ENCODE results near the gene CBY1. TPM values are rescaled to one million over a fixed set of nuclear protein-coding genes. Genes with fewer than 3 reads are reported as not detected.

Gene CBY1
- total and polyA plus RNA-seq, 8 donors, result 1.8 to 43.6 (median 27.6) TPM

DNA sequence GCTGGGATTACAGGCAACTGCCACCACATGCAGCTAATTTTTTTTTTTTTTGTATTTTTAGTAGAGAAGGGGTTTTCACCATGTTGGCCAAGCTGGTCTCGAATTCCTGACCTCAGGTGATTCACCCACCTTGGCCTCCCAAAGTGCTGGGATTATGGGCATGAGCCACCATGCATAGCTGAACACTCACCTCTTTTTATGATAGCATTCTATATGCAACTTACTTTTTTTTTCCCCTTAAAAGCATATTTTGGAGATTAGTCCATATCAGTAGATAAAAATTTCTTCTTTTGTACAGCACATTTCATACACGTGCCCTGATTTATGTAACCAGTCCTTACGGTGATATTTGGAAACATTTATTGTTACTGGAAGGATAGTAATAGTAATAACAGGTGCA is 63.9 kb downstream of the CBY1 start:
- 68 to 80% (median 70%) methylated on average over 3 of the region's 3 CpGs for WGBS, 5 donors
- no peak for DNase-seq
- Histone ChIP-seq H3K27ac (no peak overlapping the region), H3K9me3 (no peaks in the 10 kb centered on the region), H3K36me3 (peaks cover 51 to 97% (median 91%) of the 10 kb centered on the region in 4 donors), H3K4me3 (no peak overlapping the region), H3K27me3 (no peaks in the 10 kb centered on the region), H3K4me1 (peaks cover 7 to 23% (median 13%) of the 10 kb centered on the region in 4 donors)
- TF ChIP-seq POLR2A (IDR thresholded peaks at IDR 0.05), result no peak
- TF ChIP-seq, protein P1, sequence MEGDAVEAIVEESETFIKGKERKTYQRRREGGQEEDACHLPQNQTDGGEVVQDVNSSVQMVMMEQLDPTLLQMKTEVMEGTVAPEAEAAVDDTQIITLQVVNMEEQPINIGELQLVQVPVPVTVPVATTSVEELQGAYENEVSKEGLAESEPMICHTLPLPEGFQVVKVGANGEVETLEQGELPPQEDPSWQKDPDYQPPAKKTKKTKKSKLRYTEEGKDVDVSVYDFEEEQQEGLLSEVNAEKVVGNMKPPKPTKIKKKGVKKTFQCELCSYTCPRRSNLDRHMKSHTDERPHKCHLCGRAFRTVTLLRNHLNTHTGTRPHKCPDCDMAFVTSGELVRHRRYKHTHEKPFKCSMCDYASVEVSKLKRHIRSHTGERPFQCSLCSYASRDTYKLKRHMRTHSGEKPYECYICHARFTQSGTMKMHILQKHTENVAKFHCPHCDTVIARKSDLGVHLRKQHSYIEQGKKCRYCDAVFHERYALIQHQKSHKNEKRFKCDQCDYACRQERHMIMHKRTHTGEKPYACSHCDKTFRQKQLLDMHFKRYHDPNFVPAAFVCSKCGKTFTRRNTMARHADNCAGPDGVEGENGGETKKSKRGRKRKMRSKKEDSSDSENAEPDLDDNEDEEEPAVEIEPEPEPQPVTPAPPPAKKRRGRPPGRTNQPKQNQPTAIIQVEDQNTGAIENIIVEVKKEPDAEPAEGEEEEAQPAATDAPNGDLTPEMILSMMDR (IDR thresholded peaks at IDR 0.05), result no peak
- TF ChIP-seq POLR2AphosphoS5 (IDR thresholded peaks at IDR 0.05), result no peak
- no peak for TF ChIP-seq EP300 (IDR thresholded peaks at IDR 0.05)
- intact Hi-C loops (cut with DNase I; ENCODE audit: low total_unique reads), result no loop called here

DNA sequence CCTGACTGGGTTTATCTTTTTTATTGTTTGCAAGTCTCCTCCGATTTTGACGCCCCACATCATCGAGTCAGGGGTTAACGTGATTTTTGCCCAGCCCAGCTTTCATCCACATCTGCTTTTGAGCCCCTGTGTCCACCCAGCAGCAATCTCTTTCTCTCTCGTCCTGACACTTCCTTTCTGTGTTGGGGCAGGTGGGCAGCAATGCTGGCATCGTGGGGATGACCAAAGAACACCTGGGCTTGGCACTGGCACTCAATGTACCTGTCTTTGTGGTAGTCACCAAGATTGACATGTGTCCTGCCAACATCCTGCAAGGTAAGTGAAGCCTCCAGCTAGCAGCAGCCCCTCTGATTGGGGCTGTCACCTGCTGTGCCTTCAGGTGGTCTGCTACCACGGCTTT is 65.1 kb downstream of the CBY1 start:
- 86 to 93% (median 90%) methylated on average over 7 of the region's 7 CpGs for WGBS, 5 donors
- Histone ChIP-seq H3K9me3 (no peaks in the 10 kb centered on the region), H3K27me3 (no peaks in the 10 kb centered on the region), H3K4me3 (no peak overlapping the region), H3K27ac (no peak overlapping the region), H3K4me1 (peaks cover 7 to 20% (median 13%) of the 10 kb centered on the region in 4 donors), H3K36me3 (peaks cover 55 to 97% (median 91%) of the 10 kb centered on the region in 4 donors)
- TF ChIP-seq POLR2A (IDR thresholded peaks at IDR 0.05), result no peak
- TF ChIP-seq, protein P1 (IDR thresholded peaks at IDR 0.05), result no peak
- no peak for TF ChIP-seq POLR2AphosphoS5 (IDR thresholded peaks at IDR 0.05)
- TF ChIP-seq EP300 (IDR thresholded peaks at IDR 0.05), result no peak
- DNase-seq, result no peak
- intact Hi-C loops (cut with DNase I; ENCODE audit: low total_unique reads), result no loop called here

Other genes with a start within 250 kb of the CBY1 start
- gene KCNJ4, start 201.4 kb upstream of the CBY1 start, total RNA-seq, result not detected
- not detected for gene KCNJ4, start 201.4 kb upstream of the CBY1 start, polyA plus RNA-seq
- gene KDELR3, start 188.5 kb upstream of the CBY1 start, total RNA-seq, result 10 to 100 TPM in 3 of 5 donors, 1 to 10 TPM in 1, not detected in 1; 3.6 to 30.7 (median 11.6) TPM
- gene KDELR3, start 188.5 kb upstream of the CBY1 start, polyA plus RNA-seq, result 10 to 100 TPM in 1 of 3 donors, 1 to 10 TPM in 2; 6.4 to 12.8 (median 6.8) TPM
- 1,000 to 10,000 TPM in 2 of 5 donors, 100 to 1,000 TPM in 3; 485 to 4,611 (median 706) TPM for gene DDX17, start 150.3 kb upstream of the CBY1 start, total RNA-seq
- gene DDX17, start 150.3 kb upstream of the CBY1 start, polyA plus RNA-seq, result 100 to 1,000 TPM in 1 of 3 donors, 10 to 100 TPM in 2; 59.5 to 133 (median 79.3) TPM
- 10 to 100 TPM in 1 of 5 donors, not detected in 4; 10.1 TPM for gene DMC1, start 86.5 kb upstream of the CBY1 start, total RNA-seq
- under 1 TPM; 0.37 to 0.46 (median 0.45) TPM for gene DMC1, start 86.5 kb upstream of the CBY1 start, polyA plus RNA-seq
- gene FAM227A, start 246 bp upstream of the CBY1 start, total RNA-seq, result 10 to 100 TPM in 1 of 5 donors, 1 to 10 TPM in 2, under 1 TPM in 2; under 0.01 to 39.1 (median 1.2) TPM
- 1 to 10 TPM in 1 of 3 donors, under 1 TPM in 2; 0.23 to 2.0 (median 0.44) TPM for gene FAM227A, start 246 bp upstream of the CBY1 start, polyA plus RNA-seq
- 10 to 100 TPM; 22.6 to 66.5 (median 26.1) TPM for gene TOMM22, start 25.3 kb downstream of the CBY1 start, total RNA-seq
- 10 to 100 TPM; 31.5 to 58.2 (median 43.3) TPM for gene TOMM22, start 25.3 kb downstream of the CBY1 start, polyA plus RNA-seq
- 10 to 100 TPM; 21.0 to 66.1 (median 35.7) TPM for gene JOSD1, start 44.3 kb downstream of the CBY1 start, total RNA-seq
- gene JOSD1, start 44.3 kb downstream of the CBY1 start, polyA plus RNA-seq, result 10 to 100 TPM; 17.9 to 45.1 (median 20.8) TPM
- gene GTPBP1, start 49.3 kb downstream of the CBY1 start, total RNA-seq, result 100 to 1,000 TPM in 1 of 5 donors, 10 to 100 TPM in 4; 23.8 to 199 (median 41.6) TPM
- 10 to 100 TPM in 2 of 3 donors, 1 to 10 TPM in 1; 9.2 to 18.6 (median 11.0) TPM for gene GTPBP1, start 49.3 kb downstream of the CBY1 start, polyA plus RNA-seq
- 100 to 1,000 TPM; 108 to 387 (median 142) TPM for gene SUN2, start 99.4 kb downstream of the CBY1 start, total RNA-seq
- gene SUN2, start 99.4 kb downstream of the CBY1 start, polyA plus RNA-seq, result 10 to 100 TPM; 25.3 to 51.8 (median 26.4) TPM
- 10 to 100 TPM in 4 of 5 donors, under 1 TPM in 1; 0.58 to 33.0 (median 11.2) TPM for gene DNAL4, start 137.5 kb downstream of the CBY1 start, total RNA-seq
- gene DNAL4, start 137.5 kb downstream of the CBY1 start, polyA plus RNA-seq, result 10 to 100 TPM; 15.9 to 22.5 (median 21.4) TPM
- 10 to 100 TPM in 2 of 5 donors, 1 to 10 TPM in 3; 1.2 to 19.6 (median 4.1) TPM for gene NPTXR, start 187.4 kb downstream of the CBY1 start, total RNA-seq
- gene NPTXR, start 187.4 kb downstream of the CBY1 start, polyA plus RNA-seq, result 1 to 10 TPM in 2 of 3 donors, under 1 TPM in 1; 0.46 to 2.4 (median 2.2) TPM
- 10 to 100 TPM; 15.4 to 46.0 (median 32.9) TPM for gene CBX6, start 215.6 kb downstream of the CBY1 start, total RNA-seq
- 10 to 100 TPM in 2 of 3 donors, 1 to 10 TPM in 1; 8.9 to 20.3 (median 14.6) TPM for gene CBX6, start 215.6 kb downstream of the CBY1 start, polyA plus RNA-seq